HuH-7.5 (cell line): Measurements from ENCODE around the gene WASF3.

Experiments used
- DNase-seq: peaks from one replicate; pipeline ENCODE4 v3.0.0; 2011; ENCODE audit warnings: low spot score

Gene WASF3

GRCh38 chr13:26544707-26545106 lies 12.8 kb upstream of the WASF3 start:
- DNase-seq, result no peak

- no peak for DNase-seq
Observed at GRCh38 chr13:26548205-26548765, 9.2 kb upstream of the WASF3 start.

DNA sequence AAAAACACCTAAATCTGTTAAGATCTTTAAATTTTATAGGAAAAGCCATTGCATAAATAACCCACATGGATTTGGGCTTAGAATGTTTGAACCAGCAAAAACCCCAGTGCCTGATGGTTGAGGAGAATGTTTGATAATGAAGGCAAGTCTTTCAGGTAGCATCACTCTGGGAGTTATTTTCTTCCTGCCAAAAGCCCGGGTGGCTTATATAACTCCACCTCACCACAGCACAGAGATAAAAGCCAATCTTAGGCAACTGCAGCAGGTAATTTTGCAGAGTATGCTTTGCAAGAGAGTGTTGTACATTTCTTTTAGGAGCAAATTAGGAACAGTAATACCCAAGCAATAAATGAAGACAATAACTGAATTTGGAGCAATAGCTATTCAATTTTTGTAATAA lies 7.8 kb upstream of the WASF3 start:
- no peak for DNase-seq

- no peak for DNase-seq
Observed at GRCh38 chr13:26551255-26551860, 6.1 kb upstream of the WASF3 start.

GRCh38 chr13:26555413-26555812 lies 2.1 kb upstream of the WASF3 start:
- DNase-seq, result no peak

DNA sequence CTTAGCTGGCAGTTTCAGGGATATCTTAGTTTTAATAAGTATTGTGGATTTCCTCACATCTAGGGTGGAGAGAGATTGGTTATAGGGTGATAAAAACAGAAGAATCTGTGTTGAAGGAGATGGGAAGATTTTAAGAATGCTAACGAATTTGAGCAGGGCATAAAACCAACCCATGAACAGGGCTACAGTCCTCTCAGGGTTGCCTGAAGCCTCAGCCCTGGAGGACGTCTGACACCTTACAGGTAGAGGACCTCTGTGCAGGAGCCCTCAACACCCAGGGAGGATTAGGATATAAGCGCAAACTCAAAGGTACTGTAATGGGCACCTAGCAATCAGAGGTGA lies 461 bp upstream of the WASF3 start:
- peak; percentile 31 for DNase-seq

GRCh38 chr13:26558074-26558805 lies 757 bp downstream of the WASF3 start:
- DNase-seq, result no peak

DNA sequence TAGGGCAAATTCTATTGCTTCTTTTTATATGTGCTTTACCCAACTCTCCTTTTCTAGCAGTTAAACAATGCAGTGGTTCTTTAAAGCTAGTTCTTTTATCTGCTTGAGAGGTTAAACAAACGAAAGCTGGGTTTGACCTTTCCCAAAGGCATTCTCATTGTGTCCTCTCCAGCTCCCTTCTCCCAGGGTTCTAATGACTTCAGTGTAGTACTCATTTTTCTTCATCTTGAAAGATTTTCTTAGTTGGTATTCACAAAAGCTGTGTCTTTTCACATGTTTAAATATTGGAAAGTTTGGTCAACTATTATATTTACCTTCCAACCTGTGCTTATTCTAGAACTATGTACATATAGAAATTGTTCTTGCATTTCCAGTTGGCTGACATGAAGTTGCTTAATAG lies 1.5 kb downstream of the WASF3 start:
- DNase-seq, result no peak

DNA sequence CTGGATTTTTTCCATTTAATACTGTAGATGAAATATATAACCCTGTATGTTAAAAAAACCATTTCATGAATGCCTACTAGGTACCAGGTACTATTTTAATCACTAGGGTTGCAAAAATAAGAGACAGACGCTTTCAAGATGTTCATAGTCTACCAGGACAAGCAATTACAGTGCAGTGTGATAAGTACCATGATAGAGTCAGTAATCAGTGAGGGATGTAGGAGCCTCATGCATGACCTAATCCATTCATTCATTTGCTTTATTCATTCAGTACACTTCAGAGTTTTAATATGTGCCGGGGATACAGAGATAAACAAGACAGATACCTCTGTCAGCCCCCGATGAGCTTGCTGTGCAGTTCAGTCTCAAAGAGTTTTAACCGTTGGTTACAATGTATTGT lies 3.0 kb downstream of the WASF3 start:
- no peak for DNase-seq

GRCh38 chr13:26561067-26561466 lies 3.6 kb downstream of the WASF3 start:
- DNase-seq, result no peak

- DNase-seq, result no peak
Observed at GRCh38 chr13:26561651-26562511, 4.4 kb downstream of the WASF3 start.

GRCh38 chr13:26562512-26562890 lies 5.0 kb downstream of the WASF3 start:
- DNase-seq, result no peak

- no peak for DNase-seq
Observed at GRCh38 chr13:26563713-26564112, 6.2 kb downstream of the WASF3 start.

- no peak for DNase-seq
Observed at GRCh38 chr13:26568132-26568815, 10.8 kb downstream of the WASF3 start.

DNA sequence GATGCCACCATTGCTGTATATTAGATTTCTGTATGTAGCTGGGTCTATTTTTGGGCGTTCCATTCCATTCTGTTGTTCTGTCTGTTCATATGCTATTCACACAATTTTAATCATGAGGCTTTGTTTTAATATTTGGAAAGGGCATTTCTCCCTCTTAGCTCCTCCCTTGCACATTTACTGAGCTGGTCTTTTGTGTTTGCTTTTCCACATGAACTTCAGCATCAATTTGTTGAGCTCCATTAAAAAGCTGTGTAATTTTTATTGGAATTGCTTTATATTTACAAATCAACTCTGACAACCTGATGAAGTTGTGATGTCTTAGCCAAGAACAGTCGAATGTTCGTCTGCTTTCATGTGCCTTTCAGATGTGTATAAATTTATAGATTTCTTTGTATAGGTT lies 14.0 kb downstream of the WASF3 start:
- no peak for DNase-seq

DNA sequence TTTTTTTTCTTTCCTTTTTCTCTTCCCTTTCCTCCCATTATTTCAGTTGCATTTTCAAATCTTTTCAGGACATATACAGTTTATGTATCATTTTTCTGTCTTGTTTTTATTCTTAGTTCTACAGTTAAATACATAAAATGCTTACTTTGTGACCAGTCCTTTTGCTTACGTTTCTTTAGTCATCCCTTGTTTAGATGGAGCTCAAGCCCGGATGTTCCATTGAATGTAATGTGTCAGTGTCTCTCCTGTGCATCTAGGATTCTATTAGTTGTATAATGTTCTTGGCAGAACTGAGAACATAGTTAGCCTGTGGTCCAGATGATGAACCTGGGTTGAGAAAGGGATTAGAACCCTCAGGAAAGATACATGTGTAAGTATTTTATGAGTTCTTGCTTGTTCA lies 17.8 kb downstream of the WASF3 start:
- DNase-seq, result no peak

DNA sequence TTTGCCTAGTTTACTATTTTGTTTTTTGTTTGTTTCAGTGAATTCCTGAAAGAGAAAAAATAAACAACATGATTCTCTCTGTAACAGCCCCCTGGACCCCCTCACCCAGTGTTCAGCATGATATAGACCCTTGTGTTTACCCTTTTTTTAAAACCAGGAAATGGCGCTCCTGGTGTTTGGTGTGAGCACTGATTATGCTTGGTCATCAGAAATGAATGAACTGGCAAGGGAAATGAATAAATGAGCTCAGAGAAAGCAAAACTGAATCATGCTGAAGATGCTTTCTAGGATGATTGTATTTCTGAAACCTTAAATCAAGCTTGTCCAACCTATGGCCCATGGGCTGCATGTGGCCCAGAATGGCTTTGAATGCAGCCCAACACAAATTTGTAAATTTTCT lies 22.1 kb downstream of the WASF3 start:
- no peak for DNase-seq

DNA sequence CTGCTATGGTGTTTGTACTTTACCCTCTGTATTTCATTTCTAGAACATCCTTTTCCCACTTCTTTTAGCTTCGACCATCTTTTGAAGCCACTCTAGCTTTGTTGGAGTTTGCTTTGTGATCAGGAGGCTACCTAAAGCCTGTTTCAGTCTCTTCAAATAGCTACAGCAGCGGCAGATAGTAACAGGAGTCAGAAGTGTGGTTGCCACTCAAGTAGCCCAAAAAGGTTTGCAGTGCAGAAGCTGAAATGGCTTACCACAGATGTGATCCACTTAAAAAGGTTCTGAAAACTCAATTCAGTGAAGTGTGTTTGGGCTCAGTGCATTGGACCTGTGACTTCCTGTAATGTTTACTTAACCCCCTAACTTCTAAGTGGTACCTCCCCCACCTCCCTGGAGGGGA lies 26.2 kb downstream of the WASF3 start:
- no peak for DNase-seq

DNA sequence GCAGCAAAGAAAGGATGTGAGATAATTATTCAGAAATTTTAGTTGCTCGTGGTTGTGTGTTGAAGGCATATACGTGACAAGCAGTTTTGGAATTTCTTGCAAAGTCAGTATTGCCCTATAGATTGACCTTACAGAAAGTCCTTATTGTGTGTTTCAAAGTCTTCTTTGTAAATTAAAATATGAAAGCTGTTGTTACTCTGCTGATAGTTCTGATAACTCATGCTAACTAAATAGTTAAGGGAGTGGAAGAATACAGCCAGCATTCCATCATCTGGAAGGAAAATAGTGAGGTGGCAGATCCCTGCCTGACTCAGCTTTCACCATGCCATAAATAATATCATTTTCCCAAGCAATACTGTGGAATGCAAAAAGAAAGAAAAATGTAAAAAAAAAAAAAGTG lies 27.2 kb downstream of the WASF3 start:
- DNase-seq, result no peak

- DNase-seq, result no peak
Observed at GRCh38 chr13:26585136-26585535, 27.7 kb downstream of the WASF3 start.

GRCh38 chr13:26587251-26587650 lies 29.8 kb downstream of the WASF3 start:
- no peak for DNase-seq

- no peak for DNase-seq
Observed at GRCh38 chr13:26589226-26589625, 31.7 kb downstream of the WASF3 start.
